Stimulated activated CD4-positive, alpha-beta T cell treated with anti-CD3 and anti-CD28 coated beads, Interleukin-12 subunit alpha, Interleukin-12 subunit beta, amount 100 ng/mL, for 24 hours (primary cell): ENCODE data around the gene CDCP2.

ENCODE experiments used
- DNase-seq, 2 experiments: peaks; one replicate each; pipeline ENCODE4 v3.0.0-alpha.2; 2020; ENCODE audit warnings: low read depth in 2 of 2

Gene CDCP2

GRCh38 chr1:54136963-54137533, 15.8 kb downstream of the CDCP2 start:
- DNase-seq: no peak

GRCh38 chr1:54136269-54136896, 16.4 kb downstream of the CDCP2 start:
- DNase-seq: no peak

- no peak for DNase-seq
These were observed 17.2 kb downstream of the CDCP2 start for GRCh38 chr1:54135436-54136120.

- no peak for DNase-seq
These were observed 18.5 kb downstream of the CDCP2 start for GRCh38 chr1:54134295-54134694.

GRCh38 chr1:54132495-54132894, 20.3 kb downstream of the CDCP2 start:
- DNase-seq: no peak

- no peak for DNase-seq
These were observed 21.4 kb downstream of the CDCP2 start for GRCh38 chr1:54131419-54131818.

- DNase-seq: no peak
These were observed 22.9 kb downstream of the CDCP2 start for GRCh38 chr1:54129858-54130257.

- no peak for DNase-seq
These were observed 25.1 kb downstream of the CDCP2 start for GRCh38 chr1:54127594-54128300.

GRCh38 chr1:54126271-54126815, 26.5 kb downstream of the CDCP2 start:
- no peak for DNase-seq

- DNase-seq: no peak
These were observed 27.3 kb downstream of the CDCP2 start for GRCh38 chr1:54125386-54126070.

- no peak for DNase-seq
These were observed 27.9 kb downstream of the CDCP2 start for GRCh38 chr1:54124906-54125305.

- DNase-seq: no peak
These were observed 28.3 kb downstream of the CDCP2 start for GRCh38 chr1:54124472-54124871.

GRCh38 chr1:54122992-54123391, 29.8 kb downstream of the CDCP2 start:
- no peak for DNase-seq

- DNase-seq: no peak
These were observed 30.6 kb downstream of the CDCP2 start for GRCh38 chr1:54122135-54122751.

GRCh38 chr1:54121482-54122134, 31.2 kb downstream of the CDCP2 start:
- peak; percentile 28 to 54 for DNase-seq

- DNase-seq: no peak
These were observed 31.9 kb downstream of the CDCP2 start for GRCh38 chr1:54120698-54121481.

GRCh38 chr1:54120018-54120697, 32.6 kb downstream of the CDCP2 start:
- DNase-seq: no peak

- DNase-seq: no peak
These were observed 34.1 kb downstream of the CDCP2 start for GRCh38 chr1:54118704-54119103.

- no peak for DNase-seq
These were observed 34.8 kb downstream of the CDCP2 start for GRCh38 chr1:54117815-54118563.
